Neutrophil (primary cell): Measurements from ENCODE around the gene MAP4.

Experiments
- H3K27ac ChIP-seq: fragments of 200-600 bp; sonication (generic); 2 replicates; pipeline ENCODE4 v1.5.1; 2016; ENCODE audit warnings: mild to moderate bottlenecking, moderate library complexity
- H3K27me3 ChIP-seq: fragments of 200-600 bp; sonication (generic); 2 replicates; pipeline ENCODE4 v1.6.0; 2016; ENCODE audit warnings: mild to moderate bottlenecking
- H3K36me3 ChIP-seq: fragments of 200-600 bp; sonication (generic); 2 replicates; pipeline ENCODE4 v1.5.1; 2017
- H3K4me1 ChIP-seq, 2 experiments: fragments of 200-600 bp in 1 of 2; sonication (generic) in 1 of 2; 1 replicate in 1 of 2; 2 replicates in 1 of 2; pipeline versions ENCODE4 v1.5.1 to v1.6.1; 2013 to 2016; ENCODE audit warnings: low read depth in 1 of 2, low read length in 1 of 2, mild to moderate bottlenecking in 1 of 2, moderate library complexity in 1 of 2; ENCODE audit not compliant: control insufficient read depth in 1 of 2, insufficient read depth in 1 of 2
- H3K4me3 ChIP-seq, 2 experiments: fragments of 200-600 bp in 1 of 2; sonication (generic) in 1 of 2; 1 replicate in 1 of 2; 2 replicates in 1 of 2; pipeline ENCODE4 v1.5.1; 2013 to 2016; ENCODE audit warnings: low read depth in 1 of 2, low read length in 1 of 2, mild to moderate bottlenecking in 1 of 2, moderate library complexity in 1 of 2
- H3K9me3 ChIP-seq: fragments of 200-600 bp; sonication (generic); 2 replicates; pipeline ENCODE4 v1.5.1; 2016
- TF ChIP-seq, protein P1 (sequence below): fragments of 200-600 bp; sonication (generic); IDR thresholded peaks from 2 replicates; pipeline ENCODE4 v1.5.1; 2016; ENCODE audit warnings: antibody characterized with exemption

MAP4 gene

DNA sequence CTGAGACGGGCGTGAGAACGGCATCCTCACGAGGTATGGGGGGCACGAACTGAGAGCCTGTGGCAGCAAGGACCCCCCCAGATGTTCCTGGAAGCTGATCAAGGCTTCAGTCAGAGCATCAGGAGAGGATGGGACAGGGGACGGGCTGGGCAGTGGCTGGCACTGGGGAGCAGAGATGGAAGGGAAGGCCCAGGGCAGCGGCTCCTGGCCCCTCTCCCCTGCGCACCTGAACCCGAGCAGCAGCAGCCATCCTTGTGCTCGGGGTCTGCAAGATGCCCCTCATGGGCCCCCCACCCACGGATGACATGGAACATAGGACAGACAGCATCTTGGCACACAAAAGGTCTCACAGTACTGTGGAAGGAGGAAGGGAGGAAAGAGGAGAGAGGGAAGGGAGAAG, 161.9 kb downstream of the MAP4 start:
- peaks cover 76% of the 10 kb centered on the region for H3K36me3 ChIP-seq
- H3K4me1 ChIP-seq: peaks cover 0 to 8% of the 10 kb centered on the region in 2 experiments
- no peaks in the 10 kb centered on the region for H3K27me3 ChIP-seq
- H3K27ac ChIP-seq: no peak overlapping the region
- H3K4me3 ChIP-seq: no peak overlapping the region
- H3K9me3 ChIP-seq: no peaks in the 10 kb centered on the region
- TF ChIP-seq, protein P1, sequence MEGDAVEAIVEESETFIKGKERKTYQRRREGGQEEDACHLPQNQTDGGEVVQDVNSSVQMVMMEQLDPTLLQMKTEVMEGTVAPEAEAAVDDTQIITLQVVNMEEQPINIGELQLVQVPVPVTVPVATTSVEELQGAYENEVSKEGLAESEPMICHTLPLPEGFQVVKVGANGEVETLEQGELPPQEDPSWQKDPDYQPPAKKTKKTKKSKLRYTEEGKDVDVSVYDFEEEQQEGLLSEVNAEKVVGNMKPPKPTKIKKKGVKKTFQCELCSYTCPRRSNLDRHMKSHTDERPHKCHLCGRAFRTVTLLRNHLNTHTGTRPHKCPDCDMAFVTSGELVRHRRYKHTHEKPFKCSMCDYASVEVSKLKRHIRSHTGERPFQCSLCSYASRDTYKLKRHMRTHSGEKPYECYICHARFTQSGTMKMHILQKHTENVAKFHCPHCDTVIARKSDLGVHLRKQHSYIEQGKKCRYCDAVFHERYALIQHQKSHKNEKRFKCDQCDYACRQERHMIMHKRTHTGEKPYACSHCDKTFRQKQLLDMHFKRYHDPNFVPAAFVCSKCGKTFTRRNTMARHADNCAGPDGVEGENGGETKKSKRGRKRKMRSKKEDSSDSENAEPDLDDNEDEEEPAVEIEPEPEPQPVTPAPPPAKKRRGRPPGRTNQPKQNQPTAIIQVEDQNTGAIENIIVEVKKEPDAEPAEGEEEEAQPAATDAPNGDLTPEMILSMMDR: no peak

- H3K27ac ChIP-seq: no peak overlapping the region
- peaks cover 0 to 8% of the 10 kb centered on the region in 2 experiments for H3K4me1 ChIP-seq
- H3K9me3 ChIP-seq: no peaks in the 10 kb centered on the region
- TF ChIP-seq, protein P1: no peak
- H3K27me3 ChIP-seq: no peaks in the 10 kb centered on the region
- H3K36me3 ChIP-seq: peaks cover 90% of the 10 kb centered on the region
- H3K4me3 ChIP-seq: no peak overlapping the region
Observed at GRCh38 chr3:47852604-47853602, 163.3 kb downstream of the MAP4 start.

- H3K4me1 ChIP-seq: peaks cover 0 to 8% of the 10 kb centered on the region in 2 experiments
- no peak overlapping the region for H3K27ac ChIP-seq
- H3K9me3 ChIP-seq: no peaks in the 10 kb centered on the region
- TF ChIP-seq, protein P1: no peak
- no peaks in the 10 kb centered on the region for H3K27me3 ChIP-seq
- no peak overlapping the region for H3K4me3 ChIP-seq
- H3K36me3 ChIP-seq: peaks cover 95% of the 10 kb centered on the region
Observed at GRCh38 chr3:47851888-47852603, 164.2 kb downstream of the MAP4 start.

- Histone ChIP-seq H3K4me1 (peaks cover 0 to 8% of the 10 kb centered on the region in 2 experiments), H3K9me3 (no peaks in the 10 kb centered on the region), H3K4me3 (no peak overlapping the region), H3K36me3 (peaks cover 97% of the 10 kb centered on the region), H3K27ac (no peak overlapping the region), H3K27me3 (no peaks in the 10 kb centered on the region)
- TF ChIP-seq, protein P1: no peak
Observed at GRCh38 chr3:47850564-47851410, 165.4 kb downstream of the MAP4 start.
